HL-60 (cell line): Measurements from ENCODE around the gene SCUBE1.

Source experiments
- CTCF ChIP-seq: IDR thresholded peaks from one replicate; pipeline ENCODE4 v1.5.1; 2011; ENCODE audit warnings: low read length, control low read depth, inconsistent platforms; ENCODE audit not compliant: insufficient read depth
- GABPA ChIP-seq: IDR thresholded peaks from 2 replicates; pipeline ENCODE4 v1.6.1; 2012; ENCODE audit warnings: low read depth
- POLR2AphosphoS5 ChIP-seq: IDR thresholded peaks from 2 replicates; pipeline ENCODE4 v1.6.1; 2012; ENCODE audit warnings: low read depth

GRCh38 chr22:43171019-43171491 lies 172.1 kb downstream of the SCUBE1 start:
- TF ChIP-seq CTCF (no peak), POLR2AphosphoS5 (no peak), GABPA (no peak)
